NCI-H1694 (cell line): Measurements from ENCODE around the gene PRODH.
"Not testable (repeated sequence)": the region's sequence is repeated elsewhere in the genome, so short reads cannot be mapped to it uniquely, and the experiment has no call there.

Source experiments
- DNase-seq: peaks from one replicate; lab custom pipeline; 2025; lab: John Stamatoyannopoulos, UW

PRODH gene

DNA sequence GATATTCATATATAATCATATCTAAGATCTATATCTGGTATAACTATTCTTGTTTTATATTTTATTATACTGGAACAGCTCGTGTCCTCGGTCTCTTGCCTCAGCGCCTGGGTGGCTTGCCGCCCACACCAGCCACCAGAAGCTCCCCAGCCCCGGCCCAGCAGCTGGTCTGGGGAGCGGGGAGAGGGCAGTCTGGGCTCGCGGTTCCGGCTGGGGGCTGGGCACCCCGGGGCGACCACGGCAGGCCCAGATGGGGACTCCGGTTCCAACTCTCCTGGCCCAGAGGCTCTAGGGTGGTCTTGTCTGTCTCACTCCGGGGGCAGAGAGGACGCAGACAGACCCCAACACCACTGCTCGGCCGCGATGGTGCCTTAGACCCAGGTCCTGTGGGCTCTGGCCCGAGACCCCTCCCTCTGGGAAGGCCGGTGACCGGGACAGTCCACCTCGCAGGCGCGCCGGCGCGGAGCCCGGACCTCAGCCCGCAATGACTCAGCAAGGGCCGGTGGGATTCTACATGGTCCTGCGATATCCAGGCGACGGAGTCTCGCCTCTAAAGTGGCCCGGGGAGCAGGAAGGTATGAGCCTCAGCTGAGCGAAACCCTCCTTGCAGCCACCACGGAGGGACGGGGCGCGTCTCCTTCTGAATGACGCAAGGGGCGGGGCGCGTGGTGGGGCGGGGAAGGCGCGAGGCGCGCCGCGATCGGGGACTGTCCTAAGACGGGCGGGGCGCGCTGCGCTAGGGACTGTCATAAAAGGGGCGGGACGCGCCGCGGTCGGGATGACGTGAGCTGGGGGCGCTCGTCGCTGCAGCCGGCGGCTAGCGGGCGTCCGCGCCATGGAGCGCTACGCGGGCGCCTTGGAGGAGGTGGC is 30.3 kb downstream of the PRODH start, which contains the start of gene DGCR6:
TSS of gene DGCR6 (plus strand) at position 781 of the 870 bp plus-strand sequence. CDS start at position 836, 55 bp downstream.
- no peak for DNase-seq

DNA sequence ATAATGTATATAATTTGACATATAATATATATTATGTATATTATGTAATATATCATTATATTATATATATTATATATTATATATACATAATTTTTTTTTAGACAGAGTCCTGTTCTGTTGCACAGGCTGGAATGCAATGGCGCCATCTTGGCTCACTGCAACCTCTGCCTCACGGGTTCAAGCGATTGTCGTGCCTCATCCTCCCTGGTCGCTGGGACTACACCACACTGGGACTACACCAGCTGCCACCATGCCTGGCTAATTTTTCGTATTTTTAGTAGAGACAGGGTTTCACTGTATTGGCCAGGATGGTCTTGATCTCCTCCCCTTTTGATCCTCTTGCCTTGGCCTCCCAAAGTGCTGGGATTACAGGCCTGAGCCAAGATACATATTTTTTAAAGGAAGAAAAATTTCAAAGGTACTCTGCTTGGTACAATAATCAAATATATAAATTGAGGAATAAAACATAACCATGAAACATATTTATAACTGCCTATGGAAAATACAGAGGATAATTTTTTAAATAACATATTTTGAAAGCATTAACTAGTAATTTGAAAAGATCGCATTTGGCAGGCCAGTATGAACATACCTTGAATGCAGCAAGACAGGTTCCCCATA is 39.9 kb downstream of the PRODH start:
- not testable (repeated sequence) for DNase-seq

DNA sequence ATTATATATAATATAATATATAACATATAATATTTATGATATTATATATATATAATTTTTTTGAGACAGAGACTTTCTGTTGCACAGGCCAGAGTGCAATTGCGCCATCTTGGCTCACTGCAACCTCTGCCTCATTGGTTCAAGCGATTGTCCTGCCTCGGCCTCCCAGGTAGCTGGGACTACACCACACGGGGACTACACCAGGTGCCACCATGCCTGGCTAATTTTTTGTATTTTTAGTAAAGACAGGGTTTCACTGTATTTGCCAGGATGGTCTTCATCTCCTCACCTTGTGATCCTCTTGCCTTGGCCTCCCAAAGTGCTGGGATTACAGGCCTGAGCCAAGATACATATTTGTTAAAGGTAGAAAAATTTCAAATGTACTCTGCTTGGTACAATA is 42.3 kb downstream of the PRODH start:
- DNase-seq = not testable (repeated sequence)

GRCh38 chr22:18890510-18891192 is 45.4 kb downstream of the PRODH start:
- DNase-seq = not testable (repeated sequence)

DNA sequence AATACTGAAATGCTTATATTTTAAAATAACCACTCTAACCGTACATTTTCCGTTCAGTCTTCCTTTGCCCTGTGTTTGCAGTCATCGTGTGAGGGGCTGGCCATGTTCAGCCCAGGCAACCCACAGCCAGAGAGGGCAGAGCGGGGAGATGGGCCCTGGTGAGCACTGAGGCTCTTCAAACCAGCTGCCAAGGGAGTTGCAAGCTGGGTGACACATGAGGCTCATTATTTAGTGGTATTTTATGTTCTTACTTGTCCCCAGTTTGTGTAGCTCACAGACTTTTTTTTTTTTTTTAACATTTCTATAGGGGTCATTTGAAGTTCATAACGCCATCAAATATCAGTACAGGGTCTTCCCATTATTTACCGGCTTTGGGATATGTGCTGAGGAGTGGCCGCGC is 48.0 kb downstream of the PRODH start:
- no peak for DNase-seq

- DNase-seq = not testable (repeated sequence)
These were observed 51.6 kb downstream of the PRODH start for GRCh38 chr22:18884465-18884864.

GRCh38 chr22:18881260-18881659 is 54.8 kb downstream of the PRODH start:
- DNase-seq = not testable (repeated sequence)
